ENCODE measurements around the gene MARCHF9.

Gene MARCHF9

GRCh38 chr12:57724003-57724935 is 30.6 kb upstream of the MARCHF9 start:
- no peak for DNase-seq (ENCODE audit: low read depth)

GRCh38 chr12:57724936-57725740 is 29.8 kb upstream of the MARCHF9 start:
- no peak for DNase-seq (ENCODE audit: low read depth)

- no peak for DNase-seq (ENCODE audit: low read depth)
Observed at GRCh38 chr12:57725851-57726150, 29.1 kb upstream of the MARCHF9 start.

- peak; percentile 56 for DNase-seq (ENCODE audit: low read depth)
Observed at GRCh38 chr12:57726151-57726883, 28.6 kb upstream of the MARCHF9 start.

- peak; percentile 36 for DNase-seq (ENCODE audit: low read depth)
Observed at GRCh38 chr12:57726884-57727757, 27.8 kb upstream of the MARCHF9 start.

GRCh38 chr12:57727758-57728395 is 27.0 kb upstream of the MARCHF9 start:
- no peak for DNase-seq (ENCODE audit: low read depth)

GRCh38 chr12:57729321-57729844 is 25.5 kb upstream of the MARCHF9 start:
- DNase-seq (ENCODE audit: low read depth): no peak

GRCh38 chr12:57730336-57731067 is 24.4 kb upstream of the MARCHF9 start:
- DNase-seq (ENCODE audit: low read depth): no peak

- no peak for DNase-seq (ENCODE audit: low read depth)
Observed at GRCh38 chr12:57731411-57732080, 23.4 kb upstream of the MARCHF9 start.

- no peak for DNase-seq (ENCODE audit: low read depth)
Observed at GRCh38 chr12:57732270-57732669, 22.6 kb upstream of the MARCHF9 start.

- DNase-seq (ENCODE audit: low read depth): no peak
Observed at GRCh38 chr12:57732726-57733593, 21.9 kb upstream of the MARCHF9 start.

GRCh38 chr12:57733928-57734327 is 21.0 kb upstream of the MARCHF9 start:
- DNase-seq (ENCODE audit: low read depth): no peak

- no peak for DNase-seq (ENCODE audit: low read depth)
Observed at GRCh38 chr12:57734591-57734990, 20.3 kb upstream of the MARCHF9 start.

- DNase-seq (ENCODE audit: low read depth): no peak
Observed at GRCh38 chr12:57735198-57735855, 19.6 kb upstream of the MARCHF9 start.

GRCh38 chr12:57735952-57736740 is 18.8 kb upstream of the MARCHF9 start:
- DNase-seq (ENCODE audit: low read depth): peak; percentile 35

GRCh38 chr12:57736741-57737466 is 18.0 kb upstream of the MARCHF9 start:
- no peak for DNase-seq (ENCODE audit: low read depth)

Data from amniotic epithelial cell (primary cell).